GM21447 (cell line): ENCODE data around the gene ZDHHC3.
A peak's percentile ranks its signal among the peaks of the same experiment; 100 is the strongest.
"Not testable (repeated sequence)": the region's sequence is repeated elsewhere in the genome, so short reads cannot be mapped to it uniquely, and the experiment has no call there.

Source experiments
- ATAC-seq: cut with Tn5 transposase; IDR thresholded peaks from one replicate; pipeline ENCODE4 v1.9.1; 2021; ENCODE audit not compliant: unreplicated experiment

Gene ZDHHC3

GRCh38 chr3:44966795-44967278 lies 9.1 kb downstream of the ZDHHC3 start:
- no peak for ATAC-seq

GRCh38 chr3:44965165-44965564 lies 10.8 kb downstream of the ZDHHC3 start:
- ATAC-seq = no peak

- no peak for ATAC-seq
These were observed 12.2 kb downstream of the ZDHHC3 start for GRCh38 chr3:44963571-44964325.

GRCh38 chr3:44962621-44963393 lies 13.2 kb downstream of the ZDHHC3 start:
- no peak for ATAC-seq

GRCh38 chr3:44961888-44962287 lies 14.1 kb downstream of the ZDHHC3 start:
- no peak for ATAC-seq

GRCh38 chr3:44960387-44961026 lies 15.5 kb downstream of the ZDHHC3 start:
- peak; percentile 62 for ATAC-seq

- no peak for ATAC-seq
These were observed 17.6 kb downstream of the ZDHHC3 start for GRCh38 chr3:44958386-44958785.

GRCh38 chr3:44957986-44958385 lies 18.0 kb downstream of the ZDHHC3 start:
- ATAC-seq = no peak

GRCh38 chr3:44955917-44956316 lies 20.1 kb downstream of the ZDHHC3 start:
- no peak for ATAC-seq

- no peak for ATAC-seq
These were observed 21.0 kb downstream of the ZDHHC3 start for GRCh38 chr3:44954962-44955361.

- ATAC-seq = no peak
These were observed 21.7 kb downstream of the ZDHHC3 start for GRCh38 chr3:44954304-44954703.

GRCh38 chr3:44952689-44953088 lies 23.3 kb downstream of the ZDHHC3 start:
- no peak for ATAC-seq

GRCh38 chr3:44950275-44950734 lies 25.7 kb downstream of the ZDHHC3 start:
- no peak for ATAC-seq

- ATAC-seq = not testable (repeated sequence)
These were observed 26.2 kb downstream of the ZDHHC3 start for GRCh38 chr3:44949770-44950169.

- ATAC-seq = no peak
These were observed 27.7 kb downstream of the ZDHHC3 start for GRCh38 chr3:44948239-44948638.

GRCh38 chr3:44942202-44942921 lies 33.6 kb downstream of the ZDHHC3 start:
- no peak for ATAC-seq

GRCh38 chr3:44939581-44940036 lies 36.4 kb downstream of the ZDHHC3 start:
- ATAC-seq = no peak

GRCh38 chr3:44932986-44933944 lies 42.7 kb downstream of the ZDHHC3 start:
- no peak for ATAC-seq

- ATAC-seq = no peak
These were observed 43.7 kb downstream of the ZDHHC3 start for GRCh38 chr3:44932271-44932670.

- no peak for ATAC-seq
These were observed 44.2 kb downstream of the ZDHHC3 start for GRCh38 chr3:44931791-44932190.
